BE2C (cell line): Measurements from ENCODE around the gene ARMCX4.

Experiments
- DNase-seq: peaks from one replicate; pipeline ENCODE4 v3.0.0-alpha.2; 2020
- H3K27me3 ChIP-seq: fragments of 250-450 bp; sonication (Bioruptor Pico); 2 replicates; pipeline ENCODE4 v1.5.1; 2020; ENCODE audit warnings: mild to moderate bottlenecking
- H3K36me3 ChIP-seq: fragments of 250-450 bp; sonication (Bioruptor Pico); 2 replicates; pipeline ENCODE4 v1.5.1; 2020; ENCODE audit warnings: mild to moderate bottlenecking
- H3K4me1 ChIP-seq: fragments of 250-450 bp; sonication (Bioruptor Pico); 2 replicates; pipeline ENCODE4 v1.5.1; 2020
- H3K4me3 ChIP-seq: 2 replicates; pipeline ENCODE4 v1.5.1; 2011; ENCODE audit warnings: low read depth, low read length
- H3K9me3 ChIP-seq: fragments of 250-450 bp; sonication (Bioruptor Pico); 2 replicates; pipeline ENCODE4 v1.5.1; 2020
- TF ChIP-seq, protein P1 (sequence below): IDR thresholded peaks from 2 replicates; pipeline ENCODE4 v1.5.1; 2012; ENCODE audit warnings: mild to moderate bottlenecking, low read depth, low read length

The ARMCX4 gene

DNA sequence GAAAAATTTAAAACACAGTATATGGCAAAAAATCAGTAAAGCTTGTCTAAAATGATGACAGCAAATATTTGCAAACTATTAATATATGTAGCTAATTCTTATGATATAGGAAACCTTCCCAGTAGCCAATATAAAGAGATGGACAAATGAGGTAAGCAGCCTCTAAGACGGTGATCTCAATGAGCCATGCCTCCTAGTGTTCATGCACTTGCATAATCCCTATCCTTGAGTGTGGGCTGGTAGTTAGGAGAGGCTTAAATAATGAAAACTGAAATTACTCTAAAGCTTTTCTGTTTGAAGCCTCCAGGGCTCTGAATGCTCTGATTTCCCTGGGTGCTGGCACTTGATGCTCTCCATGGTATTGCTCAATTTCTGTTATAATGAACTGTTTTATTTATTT, 24.6 kb upstream of the ARMCX4 start:
- H3K4me1 ChIP-seq: no peaks in the 10 kb centered on the region
- no peaks in the 10 kb centered on the region for H3K27me3 ChIP-seq
- DNase-seq: no peak
- H3K9me3 ChIP-seq: no peaks in the 10 kb centered on the region
- no peaks in the 10 kb centered on the region for H3K36me3 ChIP-seq
- TF ChIP-seq, protein P1, sequence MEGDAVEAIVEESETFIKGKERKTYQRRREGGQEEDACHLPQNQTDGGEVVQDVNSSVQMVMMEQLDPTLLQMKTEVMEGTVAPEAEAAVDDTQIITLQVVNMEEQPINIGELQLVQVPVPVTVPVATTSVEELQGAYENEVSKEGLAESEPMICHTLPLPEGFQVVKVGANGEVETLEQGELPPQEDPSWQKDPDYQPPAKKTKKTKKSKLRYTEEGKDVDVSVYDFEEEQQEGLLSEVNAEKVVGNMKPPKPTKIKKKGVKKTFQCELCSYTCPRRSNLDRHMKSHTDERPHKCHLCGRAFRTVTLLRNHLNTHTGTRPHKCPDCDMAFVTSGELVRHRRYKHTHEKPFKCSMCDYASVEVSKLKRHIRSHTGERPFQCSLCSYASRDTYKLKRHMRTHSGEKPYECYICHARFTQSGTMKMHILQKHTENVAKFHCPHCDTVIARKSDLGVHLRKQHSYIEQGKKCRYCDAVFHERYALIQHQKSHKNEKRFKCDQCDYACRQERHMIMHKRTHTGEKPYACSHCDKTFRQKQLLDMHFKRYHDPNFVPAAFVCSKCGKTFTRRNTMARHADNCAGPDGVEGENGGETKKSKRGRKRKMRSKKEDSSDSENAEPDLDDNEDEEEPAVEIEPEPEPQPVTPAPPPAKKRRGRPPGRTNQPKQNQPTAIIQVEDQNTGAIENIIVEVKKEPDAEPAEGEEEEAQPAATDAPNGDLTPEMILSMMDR: no peak
- no peak overlapping the region for H3K4me3 ChIP-seq

- TF ChIP-seq, protein P1: peak; percentile 55
- no peaks in the 10 kb centered on the region for H3K9me3 ChIP-seq
- no peaks in the 10 kb centered on the region for H3K36me3 ChIP-seq
- no peaks in the 10 kb centered on the region for H3K27me3 ChIP-seq
- peak; percentile 11 for DNase-seq
- H3K4me1 ChIP-seq: no peaks in the 10 kb centered on the region
- no peak overlapping the region for H3K4me3 ChIP-seq
Observed at GRCh38 chrX:101462892-101463291, 22.4 kb upstream of the ARMCX4 start.

GRCh38 chrX:101478366-101478765, 6.9 kb upstream of the ARMCX4 start:
- no peaks in the 10 kb centered on the region for H3K4me1 ChIP-seq
- DNase-seq: no peak
- H3K27me3 ChIP-seq: no peaks in the 10 kb centered on the region
- H3K4me3 ChIP-seq: no peak overlapping the region
- H3K9me3 ChIP-seq: no peaks in the 10 kb centered on the region
- TF ChIP-seq, protein P1: no peak
- no peaks in the 10 kb centered on the region for H3K36me3 ChIP-seq

DNA sequence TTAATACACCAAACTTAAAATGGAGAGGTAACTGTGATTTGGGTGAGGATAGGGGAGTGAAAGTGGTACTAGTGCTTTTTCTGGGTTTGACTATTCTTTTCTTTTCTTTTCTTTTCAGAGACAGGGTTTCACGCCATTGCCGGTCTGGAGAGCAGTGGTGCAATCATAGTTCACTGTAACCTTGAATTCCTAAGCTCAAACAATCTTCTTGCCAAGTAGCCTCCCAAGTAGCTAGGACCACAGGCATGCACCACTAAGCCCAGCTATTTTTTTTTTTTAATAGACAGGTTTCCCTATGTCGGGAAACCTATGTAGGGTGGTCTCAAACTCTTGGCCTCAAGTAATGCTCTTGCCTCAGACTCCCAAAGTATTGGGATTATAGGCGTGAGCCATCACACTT, 3.0 kb upstream of the ARMCX4 start:
- H3K4me3 ChIP-seq: no peak overlapping the region
- TF ChIP-seq, protein P1: no peak
- H3K9me3 ChIP-seq: no peaks in the 10 kb centered on the region
- DNase-seq: no peak
- no peaks in the 10 kb centered on the region for H3K4me1 ChIP-seq
- no peaks in the 10 kb centered on the region for H3K27me3 ChIP-seq
- no peaks in the 10 kb centered on the region for H3K36me3 ChIP-seq

DNA sequence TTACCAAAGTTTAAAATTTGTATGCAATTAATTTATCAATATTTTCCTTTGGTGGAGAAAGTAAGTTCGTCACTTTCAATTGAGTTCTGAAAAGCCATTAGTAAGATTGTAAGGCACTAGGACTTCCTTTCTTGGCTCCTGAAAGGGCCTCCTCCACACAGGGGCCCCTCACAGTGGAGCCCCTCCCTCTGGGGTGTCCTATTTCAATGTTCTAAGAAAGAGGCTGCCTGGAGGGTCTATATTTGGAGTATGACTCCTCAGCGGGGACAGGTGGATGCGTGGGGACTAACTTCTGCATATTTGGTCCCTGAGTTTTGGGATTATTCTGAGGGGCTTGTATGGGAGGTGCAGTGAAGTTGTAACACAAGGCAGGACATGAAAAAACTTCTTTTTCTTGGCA, 1.6 kb upstream of the ARMCX4 start:
- H3K27me3 ChIP-seq: no peaks in the 10 kb centered on the region
- no peaks in the 10 kb centered on the region for H3K9me3 ChIP-seq
- no peaks in the 10 kb centered on the region for H3K4me1 ChIP-seq
- DNase-seq: no peak
- TF ChIP-seq, protein P1: no peak
- no peak overlapping the region for H3K4me3 ChIP-seq
- no peaks in the 10 kb centered on the region for H3K36me3 ChIP-seq

DNA sequence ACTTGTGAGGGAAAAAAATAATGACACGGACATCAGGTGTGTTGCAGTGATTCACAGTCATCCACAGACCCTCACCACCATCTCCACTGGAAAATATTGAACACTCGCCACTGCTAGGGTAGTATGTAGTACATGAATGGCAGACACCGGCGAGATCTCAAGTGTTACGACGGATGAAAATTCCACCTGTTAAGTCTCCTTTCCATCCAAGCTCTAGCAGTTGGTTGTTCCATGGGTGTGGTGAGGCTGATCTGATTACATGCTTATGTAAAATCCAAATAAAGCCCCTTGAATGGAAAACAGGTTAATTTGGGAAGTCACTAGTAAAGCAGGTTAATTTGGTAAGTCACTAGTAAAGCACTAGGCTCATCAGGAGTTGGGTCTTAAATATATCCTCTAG, 1.1 kb upstream of the ARMCX4 start:
- Histone ChIP-seq H3K36me3 (no peaks in the 10 kb centered on the region), H3K4me3 (no peak overlapping the region), H3K27me3 (no peaks in the 10 kb centered on the region), H3K4me1 (no peaks in the 10 kb centered on the region), H3K9me3 (no peaks in the 10 kb centered on the region)
- no peak for DNase-seq
- TF ChIP-seq, protein P1: no peak
